Measurements from ENCODE around the gene KCNS1.

- TF ChIP-seq CTCF (IDR thresholded peaks at IDR 0.05; ENCODE audit: insufficient read depth, low read depth, low read length) = no peak
- TF ChIP-seq EZH2 (IDR thresholded peaks at IDR 0.05; ENCODE audit: insufficient read depth, low read length) = no peak
Observed at GRCh38 chr20:45121388-45121787, 20.5 kb upstream of the KCNS1 start.
